HG02588 (cell line): ENCODE measurements around the gene ZNF569.
"Not testable (repeated sequence)": the region's sequence is repeated elsewhere in the genome, so short reads cannot be mapped to it uniquely, and the experiment has no call there.

Source experiments
- ATAC-seq: cut with Tn5 transposase; IDR thresholded peaks from one replicate; pipeline ENCODE4 v1.9.1; 2021; ENCODE audit warnings: mild to moderate bottlenecking, moderate library complexity; ENCODE audit not compliant: unreplicated experiment

ZNF569 gene

DNA sequence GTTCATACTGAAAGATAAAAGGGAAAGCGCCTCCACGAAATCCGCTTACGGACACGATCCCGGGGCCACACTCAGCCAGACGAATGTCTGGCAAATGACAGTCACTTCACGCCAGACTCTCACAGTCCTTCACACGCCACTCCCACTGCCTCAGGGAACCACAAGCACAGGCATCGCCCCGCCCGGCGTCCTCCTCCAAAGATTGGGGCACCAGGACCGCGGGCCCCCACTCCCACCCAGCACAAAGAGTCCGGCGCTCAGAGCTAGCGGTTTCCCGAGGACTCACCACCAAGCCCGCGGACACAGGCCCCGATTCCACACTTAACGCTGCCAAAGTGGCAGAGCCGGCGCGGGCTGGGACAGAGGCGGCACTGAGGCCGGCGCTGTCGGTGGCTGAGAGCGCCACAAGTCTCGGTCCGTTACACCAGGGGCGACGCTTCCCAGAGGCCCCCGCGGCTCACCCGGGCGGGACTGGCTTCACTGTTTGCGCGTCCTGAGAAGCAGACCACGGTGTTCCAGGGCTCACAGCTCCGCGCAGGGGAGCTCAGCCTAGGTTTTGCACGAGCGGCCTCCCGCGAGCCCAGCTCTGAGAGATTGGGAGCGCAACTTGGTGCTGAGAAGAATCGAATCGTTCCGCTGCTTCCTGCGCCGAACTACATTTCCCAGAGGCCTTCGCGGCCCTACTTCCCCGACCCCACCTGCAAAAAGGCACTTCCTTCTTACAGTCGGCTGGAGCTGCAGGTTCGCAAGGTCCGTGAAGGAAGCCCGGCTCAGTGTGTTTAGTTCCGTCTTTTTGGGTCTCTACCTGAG is at the start of gene ZNF569:
Gene ZNF569 (minus strand): TSS at position 647 of the 810 bp plus-strand sequence. CDS start 22,523 bp downstream, outside the sequence.
- peak; percentile 58 for ATAC-seq

GRCh38 chr19:37513397-37513796 is 46.2 kb upstream of the ZNF569 start:
- no peak for ATAC-seq

DNA sequence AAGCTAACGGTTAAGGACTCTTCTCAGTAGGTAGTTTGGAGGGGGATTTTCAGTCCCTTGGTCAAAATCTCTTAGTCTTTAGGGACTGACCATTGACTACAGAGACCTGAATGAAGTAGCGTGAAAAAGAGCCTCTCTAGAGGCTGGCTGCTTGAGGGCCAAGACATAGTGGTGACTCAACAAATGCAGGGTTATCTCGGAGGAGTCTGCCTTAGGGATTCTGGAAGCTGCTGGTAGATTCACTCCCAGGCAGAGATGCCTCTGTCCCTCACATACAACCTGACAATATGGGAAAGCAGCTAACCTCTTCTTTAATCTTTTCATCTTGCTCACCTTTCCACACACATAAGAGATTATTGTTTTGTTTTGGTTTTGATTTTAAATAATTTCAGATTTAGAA is 44.6 kb upstream of the ZNF569 start:
- ATAC-seq, result no peak

DNA sequence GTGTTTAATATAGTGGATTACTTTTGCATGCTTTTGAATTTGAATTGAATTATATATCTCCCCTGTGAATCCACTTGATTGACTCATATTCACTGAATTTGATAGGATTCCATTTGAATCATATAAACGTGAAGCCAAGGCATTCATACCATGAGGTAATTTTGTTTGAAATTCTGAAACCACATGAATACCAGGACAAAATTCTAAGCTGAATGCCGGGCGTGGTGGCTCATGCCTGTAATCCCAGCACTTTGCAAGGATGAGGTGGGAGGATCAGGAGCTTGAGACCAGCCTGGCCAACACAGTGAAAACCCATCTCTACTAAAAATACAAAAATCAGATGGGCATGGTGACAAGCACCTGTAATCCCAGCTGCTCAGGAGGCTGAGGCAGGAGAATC is 43.9 kb upstream of the ZNF569 start:
- ATAC-seq, result no peak

GRCh38 chr19:37507167-37507464 is 39.9 kb upstream of the ZNF569 start:
- no peak for ATAC-seq

DNA sequence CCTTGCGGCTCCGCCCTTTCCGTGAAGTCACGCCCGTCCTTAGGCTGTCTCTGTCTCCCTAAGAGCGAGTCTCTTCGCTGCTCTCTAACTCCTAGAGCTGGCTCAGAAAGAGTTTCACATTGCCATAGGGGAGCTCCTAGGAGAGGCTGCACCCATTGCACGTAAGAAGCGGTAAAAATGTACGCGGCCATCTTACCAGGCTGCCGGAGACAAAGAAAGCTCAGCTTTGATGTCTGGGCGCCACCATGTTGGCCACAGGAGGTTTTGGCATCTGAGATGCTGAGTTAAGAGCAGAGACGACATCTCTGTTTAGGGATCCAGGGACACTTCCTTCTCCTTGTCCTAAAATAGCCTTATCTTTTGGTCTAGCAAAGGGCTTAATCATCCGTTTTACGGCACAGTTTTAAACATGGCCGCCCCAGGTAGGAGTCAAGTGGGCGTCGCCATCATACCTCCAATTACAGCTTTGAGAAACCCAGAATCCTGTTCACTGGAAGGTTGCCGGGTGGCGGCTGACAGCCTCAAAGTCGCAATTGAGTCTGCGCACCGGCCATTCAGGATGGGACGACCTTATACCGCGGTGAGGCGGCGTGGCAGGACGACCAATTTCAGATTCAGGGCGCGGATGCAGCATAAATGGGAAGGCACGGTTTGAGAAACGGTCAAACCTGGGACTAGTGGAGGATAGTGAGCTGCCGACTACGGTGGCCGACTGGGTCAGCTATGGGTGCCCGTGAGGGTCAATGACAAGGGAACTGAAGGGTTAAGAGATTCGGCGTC is 39.3 kb upstream of the ZNF569 start, which contains the start of gene ZNF793:
Gene ZNF793 (plus strand): TSS at position 553 of the 780 bp plus-strand sequence. CDS start 16,501 bp downstream, outside the sequence.
- ATAC-seq, result peak; percentile 63

GRCh38 chr19:37505958-37506386 is 38.7 kb upstream of the ZNF569 start:
- no peak for ATAC-seq

- no peak for ATAC-seq
Measured at GRCh38 chr19:37492213-37492612, 25.0 kb upstream of the ZNF569 start.

GRCh38 chr19:37484406-37485168 is 17.3 kb upstream of the ZNF569 start:
- no peak for ATAC-seq

- ATAC-seq, result no peak
Measured at GRCh38 chr19:37472165-37472564, 4.9 kb upstream of the ZNF569 start.

GRCh38 chr19:37470216-37470615 is 3.0 kb upstream of the ZNF569 start:
- ATAC-seq, result no peak

DNA sequence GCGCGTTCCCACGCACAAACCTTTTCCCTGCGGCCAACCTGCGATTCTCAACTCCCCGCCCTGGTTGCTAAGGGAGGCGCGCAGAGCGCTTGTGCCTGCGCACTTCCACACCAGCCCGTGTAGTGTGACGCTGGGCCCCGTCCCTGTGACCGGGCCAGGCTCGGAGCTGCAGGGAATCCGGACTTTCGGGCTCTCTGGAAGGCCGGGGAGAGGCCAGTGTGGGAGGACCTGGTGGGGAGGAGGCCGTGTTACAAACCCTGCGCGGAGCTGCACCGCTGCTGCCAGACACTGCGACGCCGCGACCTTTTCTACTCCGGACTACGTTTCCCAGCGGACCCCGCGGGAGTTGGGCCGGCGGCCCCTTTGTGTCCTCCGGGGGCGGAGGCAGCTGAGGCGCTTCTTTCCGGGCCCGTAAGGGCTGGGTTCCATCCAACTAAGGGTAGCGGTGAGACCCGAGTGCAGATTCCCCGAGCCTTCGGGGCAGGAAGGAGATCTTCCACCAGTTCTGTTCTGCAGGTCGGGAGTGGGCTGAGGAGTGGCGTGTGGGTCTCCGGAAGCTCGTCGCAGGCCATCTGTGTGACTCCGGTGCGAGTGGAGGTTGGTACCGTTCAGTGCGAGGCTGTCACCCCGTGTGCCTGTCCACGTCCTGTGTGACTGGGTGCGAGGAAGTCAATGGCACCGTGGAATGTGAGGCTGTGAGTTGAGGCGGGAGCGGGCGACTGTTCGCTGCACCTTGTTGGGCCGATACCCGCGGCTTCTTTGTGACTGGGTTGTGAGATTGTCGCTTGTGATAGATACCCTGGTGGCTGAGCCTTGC is 1.9 kb upstream of the ZNF569 start, which contains the start of gene ZNF570:
Gene ZNF570 (plus strand): TSS at position 396 of the 817 bp plus-strand sequence. CDS start 999 bp downstream, outside the sequence.
- ATAC-seq, result peak; percentile 66

DNA sequence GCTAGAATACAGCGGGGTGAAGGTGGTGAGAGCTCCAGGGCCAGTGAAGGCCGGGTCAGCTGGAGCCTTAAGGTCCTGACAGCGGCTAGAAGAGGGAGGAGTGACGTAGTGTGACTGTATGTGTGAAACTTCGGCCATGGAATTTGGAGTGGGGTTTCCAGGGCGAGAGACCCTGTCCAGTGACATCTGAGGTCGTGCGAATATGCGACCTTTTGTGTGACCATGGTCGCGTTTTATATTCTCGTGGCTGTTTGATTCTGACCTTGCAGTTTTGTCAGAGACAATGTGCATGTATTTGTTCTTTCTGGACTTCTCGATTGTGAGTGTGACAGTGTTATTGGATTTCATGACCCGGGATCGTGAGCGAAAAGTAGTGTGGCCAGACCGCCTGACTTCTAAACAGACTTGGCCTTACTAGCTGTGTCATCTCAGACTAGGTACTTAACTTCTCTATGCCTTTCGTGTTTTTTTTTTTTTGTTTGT is 405 bp upstream of the ZNF569 start:
- no peak for ATAC-seq

- no peak for ATAC-seq
Measured at GRCh38 chr19:37466277-37466797, 907 bp downstream of the ZNF569 start.

GRCh38 chr19:37452500-37453245 is 14.6 kb downstream of the ZNF569 start:
- ATAC-seq, result no peak

DNA sequence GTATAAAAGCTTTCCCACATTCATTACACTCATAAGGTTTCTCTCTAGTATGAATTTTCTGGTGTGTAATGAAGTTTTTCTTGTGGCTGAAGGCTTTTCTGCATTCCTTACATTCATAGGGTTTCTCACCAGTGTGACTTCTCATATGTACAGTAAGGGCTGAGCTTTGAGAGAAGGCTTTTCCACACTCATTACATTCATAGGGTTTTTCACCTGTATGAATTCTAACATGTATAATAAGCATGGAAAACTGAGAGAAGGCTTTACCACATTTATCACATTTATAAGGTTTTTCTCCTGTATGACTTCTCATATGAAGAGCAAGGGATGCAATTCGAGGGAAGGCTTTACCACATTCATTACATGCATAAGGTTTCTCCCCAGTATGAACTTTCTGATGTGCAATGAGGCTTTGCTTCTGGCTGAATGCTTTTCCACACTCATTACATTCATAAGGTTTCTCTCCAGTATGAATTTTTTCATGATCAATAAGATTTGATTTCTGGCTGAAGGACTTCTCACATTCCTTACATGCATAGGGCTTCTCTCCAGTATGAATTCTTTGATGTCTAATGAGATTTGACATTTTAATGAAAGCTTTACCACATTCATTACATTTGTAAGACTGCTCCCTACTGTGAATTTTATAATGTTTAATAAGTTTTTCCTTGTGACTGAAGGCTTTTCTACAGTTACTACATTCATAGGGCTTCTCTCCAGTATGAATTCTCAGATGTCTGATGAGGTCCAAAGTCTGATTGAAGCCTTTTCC is 53.7 kb downstream of the ZNF569 start:
- ATAC-seq, result no peak

GRCh38 chr19:37412700-37413099 is 54.5 kb downstream of the ZNF569 start:
- no peak for ATAC-seq

- not testable (repeated sequence) for ATAC-seq
Measured at GRCh38 chr19:37406140-37406846, 61.0 kb downstream of the ZNF569 start.
